Measurements from ENCODE around the gene PTPA. TPM values are rescaled to one million over a fixed set of nuclear protein-coding genes. Genes with fewer than 3 reads are reported as not detected.
"Not testable (repeated sequence)": the region's sequence is repeated elsewhere in the genome, so short reads cannot be mapped to it uniquely, and the experiment has no call there.

The PTPA gene
- total RNA-seq, 4 donors from 2014 or later, result 58.7 to 100 (median 71.6) TPM

DNA sequence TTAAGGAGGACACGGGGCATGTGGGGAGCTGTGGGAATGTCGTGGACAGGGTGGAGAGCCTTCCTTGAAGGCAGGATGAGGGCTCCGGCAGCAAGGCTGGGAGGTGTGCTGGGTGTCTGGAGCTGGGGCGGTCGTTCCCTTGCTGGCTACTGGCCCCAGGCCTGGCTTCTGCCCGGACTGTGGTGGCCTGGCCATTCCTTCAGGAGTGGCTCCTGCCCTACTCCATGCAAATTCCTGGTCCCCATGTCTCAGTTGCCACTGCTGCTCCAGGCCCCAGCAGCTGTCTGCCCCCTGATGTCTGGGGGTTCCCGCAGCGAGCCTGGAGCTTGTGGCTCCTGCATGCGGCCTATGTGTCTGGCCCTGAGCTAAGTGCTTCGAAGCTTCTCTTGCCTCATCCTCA is 44.9 kb downstream of the PTPA start:
- Histone ChIP-seq H3K27me3 (no peaks in the 10 kb centered on the region), H3K36me3 (peaks cover 0 to 38% of the 10 kb centered on the region in 2 donors), H3K9me3 (no peaks in the 10 kb centered on the region), H3K4me1 (no peaks in the 10 kb centered on the region), H3K4me3 (no peak overlapping the region), H3K27ac (no peak overlapping the region)
- TF ChIP-seq POLR2AphosphoS5 (IDR thresholded peaks at IDR 0.05) (no peak), POLR2A (IDR thresholded peaks at IDR 0.05) (no peak), EP300 (IDR thresholded peaks at IDR 0.05) (no peak)
- TF ChIP-seq, protein P1, sequence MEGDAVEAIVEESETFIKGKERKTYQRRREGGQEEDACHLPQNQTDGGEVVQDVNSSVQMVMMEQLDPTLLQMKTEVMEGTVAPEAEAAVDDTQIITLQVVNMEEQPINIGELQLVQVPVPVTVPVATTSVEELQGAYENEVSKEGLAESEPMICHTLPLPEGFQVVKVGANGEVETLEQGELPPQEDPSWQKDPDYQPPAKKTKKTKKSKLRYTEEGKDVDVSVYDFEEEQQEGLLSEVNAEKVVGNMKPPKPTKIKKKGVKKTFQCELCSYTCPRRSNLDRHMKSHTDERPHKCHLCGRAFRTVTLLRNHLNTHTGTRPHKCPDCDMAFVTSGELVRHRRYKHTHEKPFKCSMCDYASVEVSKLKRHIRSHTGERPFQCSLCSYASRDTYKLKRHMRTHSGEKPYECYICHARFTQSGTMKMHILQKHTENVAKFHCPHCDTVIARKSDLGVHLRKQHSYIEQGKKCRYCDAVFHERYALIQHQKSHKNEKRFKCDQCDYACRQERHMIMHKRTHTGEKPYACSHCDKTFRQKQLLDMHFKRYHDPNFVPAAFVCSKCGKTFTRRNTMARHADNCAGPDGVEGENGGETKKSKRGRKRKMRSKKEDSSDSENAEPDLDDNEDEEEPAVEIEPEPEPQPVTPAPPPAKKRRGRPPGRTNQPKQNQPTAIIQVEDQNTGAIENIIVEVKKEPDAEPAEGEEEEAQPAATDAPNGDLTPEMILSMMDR (IDR thresholded peaks at IDR 0.05), result no peak
- ATAC-seq, result no peak
- 90% methylated on average over 2 of the region's 10 CpGs; no CpG with 5 or more reads in 1 of the 2 donors for WGBS, 2 donors (ENCODE audit: low coverage in 1 of 2)

DNA sequence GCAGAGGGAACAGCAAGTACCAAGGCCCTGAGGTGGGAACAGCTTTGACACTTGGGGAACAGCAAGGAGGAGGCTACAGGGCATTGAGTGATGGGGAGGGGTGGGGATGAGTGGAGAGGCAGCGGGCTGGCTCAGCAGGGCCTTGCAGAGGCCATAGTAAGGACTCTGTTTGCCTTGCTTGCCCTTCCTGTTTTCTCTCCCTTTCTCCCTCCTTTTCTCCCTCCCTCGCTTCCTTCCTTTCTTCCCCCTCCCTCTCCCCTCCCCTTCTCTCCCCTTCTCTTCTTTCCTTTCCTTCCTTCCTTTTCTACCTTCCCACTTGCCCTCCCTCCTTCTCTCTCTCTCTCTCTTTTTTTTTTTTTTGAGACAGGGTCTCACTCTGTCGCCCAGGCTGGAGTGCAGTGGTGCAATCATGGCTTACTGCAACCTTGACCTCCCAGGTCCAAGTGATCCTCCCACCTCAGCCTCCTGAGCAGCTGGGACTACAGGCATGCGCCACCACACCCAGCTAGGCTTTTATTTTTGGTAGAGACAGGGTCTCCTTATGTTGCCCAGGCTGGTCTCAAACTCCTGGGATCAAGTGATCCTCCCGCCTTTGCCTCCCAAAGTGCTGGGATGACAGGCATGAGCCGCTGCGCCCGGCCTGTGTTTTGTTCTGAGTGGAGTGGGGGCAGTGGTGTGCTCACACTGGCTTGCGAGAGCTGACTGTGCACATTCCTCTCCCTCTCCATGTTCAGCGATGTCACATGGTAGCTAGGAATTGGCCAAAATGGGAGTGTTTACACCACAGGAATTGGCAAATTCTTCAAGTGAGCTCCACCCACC is 49.7 kb downstream of the PTPA start:
- WGBS, 2 donors (ENCODE audit: low coverage in 1 of 2), result 58 to 81% methylated on average over 2 to 7 of the region's 10 CpGs
- no peaks in the 10 kb centered on the region for H3K9me3 ChIP-seq
- peaks cover 0 to 21% (median 5%) of the 10 kb centered on the region in 3 donors for H3K4me1 ChIP-seq
- H3K4me3 ChIP-seq, result no peak overlapping the region
- TF ChIP-seq, protein P1 (IDR thresholded peaks at IDR 0.05), result no peak
- TF ChIP-seq POLR2AphosphoS5 (IDR thresholded peaks at IDR 0.05) (no peak), EP300 (IDR thresholded peaks at IDR 0.05) (no peak), POLR2A (IDR thresholded peaks at IDR 0.05) (no peak)
- H3K27me3 ChIP-seq, result no peaks in the 10 kb centered on the region
- no peak for ATAC-seq
- H3K36me3 ChIP-seq, result no peaks in the 10 kb centered on the region
- H3K27ac ChIP-seq, result no peak overlapping the region

DNA sequence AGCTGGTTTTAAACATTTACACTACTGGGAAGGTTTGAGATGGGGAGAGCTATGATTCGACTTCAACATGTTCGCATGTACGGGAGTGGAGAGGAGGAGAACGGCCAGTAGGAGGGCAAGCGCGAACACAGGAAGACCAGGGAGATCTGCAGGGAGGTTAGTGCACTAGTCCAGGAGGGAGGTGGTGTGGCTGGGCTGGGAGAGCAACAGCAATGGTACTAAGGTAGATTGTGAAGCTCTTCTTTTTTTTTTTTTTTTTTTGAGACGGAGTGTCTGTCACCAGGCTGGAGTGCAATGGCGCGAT is 50.3 kb downstream of the PTPA start:
- ATAC-seq, result no peak
- WGBS, 2 donors (ENCODE audit: low coverage in 1 of 2), result 87 to 88% methylated on average over 7 to 9 of the region's 9 CpGs
- no peaks in the 10 kb centered on the region for H3K9me3 ChIP-seq
- TF ChIP-seq, protein P1 (IDR thresholded peaks at IDR 0.05), result no peak
- TF ChIP-seq POLR2AphosphoS5 (IDR thresholded peaks at IDR 0.05) (no peak), EP300 (IDR thresholded peaks at IDR 0.05) (no peak), POLR2A (IDR thresholded peaks at IDR 0.05) (no peak)
- H3K27me3 ChIP-seq, result no peaks in the 10 kb centered on the region
- H3K4me3 ChIP-seq, result no peak overlapping the region
- no peak overlapping the region for H3K27ac ChIP-seq
- H3K4me1 ChIP-seq, result peaks cover 0 to 27% (median 7%) of the 10 kb centered on the region in 3 donors
- no peaks in the 10 kb centered on the region for H3K36me3 ChIP-seq

DNA sequence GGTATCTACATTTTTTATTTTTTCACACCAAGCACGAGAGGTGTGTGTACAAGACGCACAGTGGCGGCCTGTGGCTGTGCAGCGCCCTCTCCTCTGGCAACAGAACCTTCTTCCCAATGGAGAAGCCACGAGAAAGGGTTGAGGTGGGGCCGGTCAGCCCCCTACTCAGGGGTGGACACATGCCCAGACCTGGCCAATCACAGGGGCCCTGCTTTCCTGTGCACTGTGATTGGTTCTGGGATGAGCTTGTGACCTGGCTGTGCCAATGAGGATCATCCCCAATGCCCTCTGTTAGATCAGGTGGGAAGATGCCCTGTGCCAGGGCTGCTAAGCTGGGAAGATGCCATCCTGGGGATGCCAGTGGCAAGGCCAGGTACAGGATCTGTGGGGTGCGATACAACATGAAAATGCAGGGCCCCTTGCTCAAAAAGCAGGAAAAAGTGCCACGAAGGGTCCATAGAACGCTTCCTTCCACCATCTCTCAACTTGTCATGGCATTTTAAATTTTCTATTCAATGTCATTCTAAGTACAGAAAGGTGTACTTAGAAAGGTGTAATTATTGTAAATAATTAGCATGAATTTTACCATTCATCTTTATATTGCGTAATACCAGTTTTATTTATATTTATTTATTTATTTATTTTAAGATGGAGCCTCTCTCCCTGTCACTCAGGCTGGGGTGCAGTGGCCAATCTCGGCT is 51.4 kb downstream of the PTPA start:
- Histone ChIP-seq H3K27ac (peak overlapping the region in 1 of 4 donors; percentile 75), H3K27me3 (no peaks in the 10 kb centered on the region)

DNA sequence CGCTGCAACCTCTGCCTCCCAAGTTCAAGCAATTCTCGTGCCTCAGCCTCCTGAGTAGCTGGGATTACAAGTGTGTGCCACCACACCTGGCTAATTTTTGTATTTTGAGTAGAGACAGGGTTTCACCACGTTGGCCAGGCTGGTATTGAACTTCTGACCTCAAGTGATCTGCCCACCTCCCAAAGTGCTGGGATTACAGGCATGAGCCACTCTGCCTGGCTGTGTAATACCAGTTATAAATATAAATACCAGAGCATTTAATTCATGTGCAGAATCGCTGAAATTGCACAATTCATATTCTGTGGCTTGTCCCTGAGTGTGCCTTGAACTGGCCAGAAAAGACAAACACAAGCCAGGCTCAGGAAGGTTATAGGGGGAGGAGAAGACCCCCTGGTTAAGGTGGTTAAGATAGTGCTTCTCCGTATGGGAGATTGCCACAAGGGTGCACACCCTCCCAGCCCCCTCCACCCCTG is 52.0 kb downstream of the PTPA start:
- H3K9me3 ChIP-seq, H3K27me3 ChIP-seq, H3K4me3 ChIP-seq, H3K36me3 ChIP-seq, ATAC-seq: not testable (repeated sequence)
- H3K27ac ChIP-seq, result peak overlapping the region in 3 of 4 donors; percentile 75 to 85 (median 76)
- H3K4me1 ChIP-seq, result peaks cover 3 to 44% (median 18%) of the 10 kb centered on the region in 3 donors
- WGBS, 2 donors (ENCODE audit: low coverage in 1 of 2), result 77 to 90% methylated on average over 3 to 5 of the region's 5 CpGs

More for the DNA sequence above, 51.4 kb downstream of the PTPA start:
- Histone ChIP-seq H3K4me3 (no peak overlapping the region), H3K4me1 (peaks cover 0 to 38% (median 14%) of the 10 kb centered on the region in 3 donors), H3K36me3 (no peaks in the 10 kb centered on the region), H3K9me3 (no peaks in the 10 kb centered on the region)
- ATAC-seq, result no peak
- 94 to 95% methylated on average over 6 to 8 of the region's 11 CpGs for WGBS, 2 donors (ENCODE audit: low coverage in 1 of 2)
- no peak for TF ChIP-seq EP300 (IDR thresholded peaks at IDR 0.05)
- no peak for TF ChIP-seq POLR2AphosphoS5 (IDR thresholded peaks at IDR 0.05)
- TF ChIP-seq, protein P1 (IDR thresholded peaks at IDR 0.05), result no peak
- no peak for TF ChIP-seq POLR2A (IDR thresholded peaks at IDR 0.05)
